Measurements from ENCODE around the gene SORT1.

GRCh38 chr1:109383087-109383779, 14.5 kb downstream of the SORT1 start:
- TF ChIP-seq CTCF (IDR thresholded peaks at IDR 0.05) (no peak), POLR2A (IDR thresholded peaks at IDR 0.05) (no peak)

Data from Peyer's patch (tissue), 4 donors.